Measurements from ENCODE around the gene PID1.

The PID1 gene

GRCh38 chr2:229043681-229044080 lies 227.4 kb downstream of the PID1 start:
- H3K27me3 ChIP-seq (ENCODE audit: insufficient read depth, low read depth) = no peaks in the 10 kb centered on the region

DNA sequence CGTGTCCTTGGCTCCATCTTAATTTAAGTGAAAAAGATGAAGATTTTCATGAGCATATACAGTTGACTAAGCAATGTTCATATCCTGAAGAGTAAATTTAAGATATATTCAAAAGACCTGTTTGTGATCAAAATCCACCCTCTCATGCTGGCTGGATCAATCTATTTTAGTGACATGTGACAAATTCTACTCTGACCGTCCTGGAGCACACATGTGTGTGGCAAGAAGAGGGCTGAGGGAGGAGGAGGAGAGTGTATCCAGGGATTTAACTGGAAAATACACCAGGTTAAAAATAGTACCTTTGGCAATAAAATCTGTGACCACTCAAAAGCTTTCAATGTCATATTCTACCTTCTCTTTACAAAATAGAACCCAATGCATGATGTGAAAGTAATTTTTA lies 228.7 kb downstream of the PID1 start:
- TF ChIP-seq, protein P1, sequence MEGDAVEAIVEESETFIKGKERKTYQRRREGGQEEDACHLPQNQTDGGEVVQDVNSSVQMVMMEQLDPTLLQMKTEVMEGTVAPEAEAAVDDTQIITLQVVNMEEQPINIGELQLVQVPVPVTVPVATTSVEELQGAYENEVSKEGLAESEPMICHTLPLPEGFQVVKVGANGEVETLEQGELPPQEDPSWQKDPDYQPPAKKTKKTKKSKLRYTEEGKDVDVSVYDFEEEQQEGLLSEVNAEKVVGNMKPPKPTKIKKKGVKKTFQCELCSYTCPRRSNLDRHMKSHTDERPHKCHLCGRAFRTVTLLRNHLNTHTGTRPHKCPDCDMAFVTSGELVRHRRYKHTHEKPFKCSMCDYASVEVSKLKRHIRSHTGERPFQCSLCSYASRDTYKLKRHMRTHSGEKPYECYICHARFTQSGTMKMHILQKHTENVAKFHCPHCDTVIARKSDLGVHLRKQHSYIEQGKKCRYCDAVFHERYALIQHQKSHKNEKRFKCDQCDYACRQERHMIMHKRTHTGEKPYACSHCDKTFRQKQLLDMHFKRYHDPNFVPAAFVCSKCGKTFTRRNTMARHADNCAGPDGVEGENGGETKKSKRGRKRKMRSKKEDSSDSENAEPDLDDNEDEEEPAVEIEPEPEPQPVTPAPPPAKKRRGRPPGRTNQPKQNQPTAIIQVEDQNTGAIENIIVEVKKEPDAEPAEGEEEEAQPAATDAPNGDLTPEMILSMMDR (conservative IDR thresholded peaks at IDR 0.05; ENCODE audit: low read depth, low read length) = no peak
- no peak overlapping the region for H3K27ac ChIP-seq
- H3K4me3 ChIP-seq (IDR thresholded peaks at IDR 0.05; ENCODE audit: insufficient read depth, low read depth, low read length) = no peak overlapping the region
- H3K79me2 ChIP-seq (ENCODE audit: insufficient read depth, low read depth) = no peaks in the 10 kb centered on the region
- H3K9ac ChIP-seq = no peak overlapping the region
- H3K36me3 ChIP-seq (ENCODE audit: insufficient read depth) = no peaks in the 10 kb centered on the region
- no peaks in the 10 kb centered on the region for H3K27me3 ChIP-seq (ENCODE audit: insufficient read depth, low read depth)
- no peak overlapping the region for H2AFZ ChIP-seq (ENCODE audit: low read depth)
- no peak overlapping the region for H3K4me2 ChIP-seq
- H4K20me1 ChIP-seq (ENCODE audit: insufficient read depth) = no peaks in the 10 kb centered on the region
- H3K4me1 ChIP-seq (ENCODE audit: low read depth, poor library complexity, severe bottlenecking) = no peaks in the 10 kb centered on the region

More at GRCh38 chr2:229043681-229044080, 227.4 kb downstream of the PID1 start:
- no peak overlapping the region for H3K27ac ChIP-seq
- H3K36me3 ChIP-seq (ENCODE audit: insufficient read depth) = no peaks in the 10 kb centered on the region
- H3K4me3 ChIP-seq (IDR thresholded peaks at IDR 0.05; ENCODE audit: insufficient read depth, low read depth, low read length) = no peak overlapping the region
- H3K79me2 ChIP-seq (ENCODE audit: insufficient read depth, low read depth) = no peaks in the 10 kb centered on the region
- no peak overlapping the region for H3K4me2 ChIP-seq
- H4K20me1 ChIP-seq (ENCODE audit: insufficient read depth) = no peaks in the 10 kb centered on the region
- TF ChIP-seq, protein P1 (conservative IDR thresholded peaks at IDR 0.05; ENCODE audit: low read depth, low read length) = no peak
- H3K9ac ChIP-seq = no peak overlapping the region
- H3K4me1 ChIP-seq (ENCODE audit: low read depth, poor library complexity, severe bottlenecking) = no peaks in the 10 kb centered on the region
- no peak overlapping the region for H2AFZ ChIP-seq (ENCODE audit: low read depth)

DNA sequence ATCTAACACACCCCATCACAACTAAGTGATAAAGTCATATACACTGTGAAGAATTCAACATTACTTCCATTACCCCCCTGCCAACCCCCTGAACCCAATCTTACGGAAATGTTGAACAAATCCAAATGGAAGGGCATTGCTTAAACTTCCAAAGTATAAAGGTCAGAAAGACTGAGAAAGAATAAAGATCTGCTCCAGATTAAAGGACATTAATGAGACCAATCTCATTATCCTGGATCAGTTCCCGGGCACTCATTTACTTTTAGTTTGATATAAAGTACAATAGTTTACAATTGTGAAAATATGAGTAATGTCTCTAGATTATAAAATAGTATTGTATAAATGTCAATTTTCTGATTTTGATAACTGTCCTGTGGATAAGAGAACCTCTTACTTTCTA lies 229.4 kb downstream of the PID1 start:
- Histone ChIP-seq H3K4me1 (ENCODE audit: low read depth, poor library complexity, severe bottlenecking) (no peaks in the 10 kb centered on the region), H3K4me3 (IDR thresholded peaks at IDR 0.05; ENCODE audit: insufficient read depth, low read depth, low read length) (no peak overlapping the region), H2AFZ (ENCODE audit: low read depth) (no peak overlapping the region), H3K9ac (no peak overlapping the region), H3K27ac (no peak overlapping the region), H4K20me1 (ENCODE audit: insufficient read depth) (no peaks in the 10 kb centered on the region), H3K4me2 (no peak overlapping the region), H3K36me3 (ENCODE audit: insufficient read depth) (no peaks in the 10 kb centered on the region), H3K27me3 (ENCODE audit: insufficient read depth, low read depth) (no peaks in the 10 kb centered on the region), H3K79me2 (ENCODE audit: insufficient read depth, low read depth) (no peaks in the 10 kb centered on the region)
- TF ChIP-seq, protein P1 (conservative IDR thresholded peaks at IDR 0.05; ENCODE audit: low read depth, low read length) = no peak

GRCh38 chr2:229037621-229038020 lies 233.5 kb downstream of the PID1 start:
- Histone ChIP-seq H3K27me3 (ENCODE audit: insufficient read depth, low read depth) (no peaks in the 10 kb centered on the region), H3K27ac (no peak overlapping the region)

More at GRCh38 chr2:229037621-229038020, 233.5 kb downstream of the PID1 start:
- Histone ChIP-seq H3K4me2 (no peak overlapping the region), H4K20me1 (ENCODE audit: insufficient read depth) (no peaks in the 10 kb centered on the region), H3K79me2 (ENCODE audit: insufficient read depth, low read depth) (no peaks in the 10 kb centered on the region), H3K4me3 (IDR thresholded peaks at IDR 0.05; ENCODE audit: insufficient read depth, low read depth, low read length) (no peak overlapping the region), H3K36me3 (ENCODE audit: insufficient read depth) (no peaks in the 10 kb centered on the region), H3K4me1 (ENCODE audit: low read depth, poor library complexity, severe bottlenecking) (no peaks in the 10 kb centered on the region), H2AFZ (ENCODE audit: low read depth) (no peak overlapping the region), H3K9ac (no peak overlapping the region)
- TF ChIP-seq, protein P1 (conservative IDR thresholded peaks at IDR 0.05; ENCODE audit: low read depth, low read length) = no peak
